ENCODE measurements around the gene ATXN2L.
"Not testable (repeated sequence)": the region's sequence is repeated elsewhere in the genome, so short reads cannot be mapped to it uniquely, and the experiment has no call there.

Gene ATXN2L

DNA sequence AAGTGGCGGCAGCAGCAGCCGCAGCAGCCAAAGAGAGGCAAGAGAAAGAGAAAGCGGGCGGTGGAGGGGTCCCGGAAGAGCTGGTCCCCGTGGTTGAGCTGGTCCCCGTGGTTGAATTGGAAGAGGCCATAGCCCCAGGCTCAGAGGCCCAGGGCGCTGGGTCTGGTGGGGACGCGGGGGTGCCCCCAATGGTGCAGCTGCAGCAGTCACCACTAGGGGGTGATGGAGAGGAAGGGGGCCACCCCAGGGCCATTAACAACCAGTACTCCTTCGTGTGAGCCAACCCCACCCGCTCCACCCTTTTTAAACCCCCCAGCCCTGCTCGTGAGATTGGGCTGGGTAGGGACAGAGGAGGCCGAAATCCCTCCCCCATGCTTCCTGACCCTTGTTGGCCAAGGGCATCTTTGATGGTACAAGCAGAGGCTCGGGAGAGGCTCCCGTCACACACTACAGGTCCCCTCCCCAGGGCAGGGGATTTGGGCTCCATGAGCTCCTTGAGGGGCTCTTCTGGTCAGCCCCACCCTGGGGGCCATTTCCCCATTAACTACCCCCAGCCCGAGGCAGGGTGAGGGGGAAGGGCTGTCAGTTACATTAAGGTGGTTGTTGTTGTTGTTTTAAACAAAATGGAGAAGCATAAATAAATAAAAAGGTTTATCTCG is 50.9 kb downstream of the ATXN2L start:
- DNase-seq, result no peak

DNA sequence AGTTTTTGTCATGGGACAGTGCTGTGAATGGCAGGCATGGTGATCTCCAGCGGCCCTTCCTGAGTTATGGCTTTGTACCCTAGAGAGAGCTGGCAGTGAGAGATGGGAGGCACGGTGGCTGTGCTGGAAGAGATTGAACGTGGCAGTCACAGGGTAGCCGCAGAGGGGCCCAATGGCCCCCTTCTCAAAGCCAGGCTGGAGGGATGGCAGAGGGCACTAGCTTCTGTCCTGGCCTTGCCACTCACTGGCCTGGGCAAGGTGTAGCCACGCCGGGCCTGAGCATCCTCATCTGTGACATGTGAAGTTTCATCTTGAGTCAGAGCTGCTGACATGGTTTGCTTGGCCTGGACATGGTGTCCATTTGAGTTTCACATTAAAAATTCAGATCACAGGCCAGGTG is 51.6 kb downstream of the ATXN2L start:
- no peak for DNase-seq

DNA sequence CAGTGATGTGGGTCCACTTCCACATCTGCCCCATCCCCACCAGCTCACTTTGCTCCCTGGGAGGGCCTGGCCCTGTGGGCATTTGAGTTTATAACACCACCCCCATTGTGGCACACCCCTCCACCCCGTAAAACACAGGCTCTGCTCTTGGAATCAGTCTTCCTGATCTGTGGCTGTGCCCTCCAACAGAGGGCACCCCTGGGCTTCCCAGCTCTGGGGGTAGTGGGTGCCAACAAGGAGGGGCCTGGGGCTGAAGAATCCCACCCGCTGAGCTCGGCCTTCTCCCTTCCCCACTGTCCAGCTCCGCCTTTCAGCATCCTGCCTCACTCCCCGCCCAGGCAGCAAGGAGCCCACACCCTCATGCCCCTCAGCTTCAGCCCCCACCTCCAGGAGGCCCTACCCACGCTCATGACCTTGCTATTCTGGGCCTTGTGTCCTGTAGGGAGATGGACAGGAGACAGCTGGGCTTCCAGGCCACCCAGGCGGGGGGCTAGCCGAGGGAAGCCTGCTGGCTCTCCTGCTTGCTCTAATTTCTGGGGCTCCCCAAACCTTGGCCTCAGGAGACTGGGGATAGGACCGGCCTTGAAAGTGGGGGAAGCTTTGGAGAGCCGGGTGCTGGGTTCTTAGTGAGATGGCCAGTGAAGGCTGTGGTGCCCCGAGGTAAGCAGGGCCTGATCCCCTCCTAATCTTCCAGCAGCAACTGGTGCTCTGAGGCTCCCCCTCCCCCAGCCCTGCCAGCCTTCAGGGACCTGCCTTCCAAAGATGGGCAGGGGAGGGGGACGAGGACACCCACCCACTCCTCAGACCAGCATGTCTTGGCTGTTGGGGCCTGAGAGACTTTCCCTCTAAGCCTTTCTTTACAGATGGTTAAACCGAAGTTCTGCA is 52.6 kb downstream of the ATXN2L start:
- DNase-seq, result no peak

GRCh38 chr16:28876019-28876659 is 53.3 kb downstream of the ATXN2L start:
- DNase-seq, result no peak

DNA sequence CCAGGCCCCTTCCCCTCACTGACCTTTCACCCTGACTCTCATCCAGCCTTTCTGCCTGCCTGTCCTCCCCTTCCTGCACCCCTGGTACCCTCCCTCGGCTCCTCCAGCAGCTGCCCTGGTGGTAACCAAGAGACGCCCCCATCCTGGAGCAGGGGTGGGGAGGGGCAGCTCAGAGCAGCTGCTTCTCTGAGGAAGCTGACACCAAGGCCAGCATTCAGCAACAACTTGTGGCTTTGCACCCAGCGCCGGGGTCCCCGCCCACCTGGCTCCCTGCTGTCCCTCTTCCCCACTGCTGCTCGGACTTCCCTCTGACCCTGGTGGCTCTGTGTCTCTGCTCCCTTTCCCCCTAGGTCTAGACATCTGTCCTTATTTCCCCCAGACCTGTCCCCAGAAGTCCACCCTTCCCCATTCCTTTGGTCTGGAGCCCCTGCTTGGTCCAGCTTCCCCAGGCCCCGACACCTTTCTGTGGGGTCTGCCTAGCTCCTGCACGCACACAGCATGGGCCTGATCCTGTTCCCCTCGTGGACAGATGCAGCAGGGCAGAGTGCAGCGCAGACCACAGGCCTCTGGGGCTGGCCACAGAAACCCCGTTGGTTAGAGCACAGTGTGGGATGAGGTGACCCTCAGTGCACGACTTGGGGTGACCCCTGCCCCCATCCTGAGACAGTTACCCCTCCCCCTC is 54.3 kb downstream of the ATXN2L start:
- DNase-seq, result no peak

GRCh38 chr16:28877655-28878000 is 54.8 kb downstream of the ATXN2L start:
- no peak for DNase-seq

DNA sequence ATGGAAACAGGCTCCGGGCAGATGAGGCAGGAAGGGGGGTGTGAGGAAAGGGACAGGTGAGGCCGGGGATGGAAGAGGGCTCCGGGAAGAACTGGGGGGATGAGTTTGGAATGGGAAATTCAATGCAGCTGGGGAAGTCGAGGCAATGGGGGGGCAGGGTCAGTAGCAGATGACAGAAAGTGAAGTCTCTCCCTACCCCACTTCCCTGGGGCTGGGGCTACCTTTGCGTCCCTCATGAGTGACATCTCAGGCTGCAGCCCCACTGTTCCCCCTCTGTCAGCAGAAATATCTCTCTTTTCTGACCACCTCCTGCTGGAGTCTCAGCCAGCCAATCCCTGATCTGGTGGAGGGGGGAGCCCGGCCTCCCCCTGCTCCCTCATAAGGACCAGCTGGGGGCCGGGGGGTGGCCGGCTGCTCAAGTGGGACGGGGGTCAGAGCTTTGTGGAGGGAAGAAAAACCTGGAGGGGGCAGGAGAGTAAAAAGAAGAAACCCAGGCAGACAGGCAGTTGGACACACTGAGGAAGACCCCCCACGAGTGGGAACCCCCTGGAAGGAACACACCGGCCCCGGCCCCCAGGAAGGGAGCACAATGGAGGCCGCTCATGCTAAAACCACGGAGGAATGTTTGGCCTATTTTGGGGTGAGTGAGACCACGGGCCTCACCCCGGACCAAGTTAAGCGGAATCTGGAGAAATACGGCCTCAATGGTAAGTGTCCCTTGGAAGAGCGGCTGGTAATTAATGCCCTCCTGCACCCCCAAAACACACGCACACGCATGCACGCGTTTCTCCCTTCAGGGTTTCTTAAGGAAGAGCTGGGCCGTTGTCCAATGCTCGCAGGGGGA is 55.5 kb downstream of the ATXN2L start, which contains the start of gene ATP2A1:
TSS of gene ATP2A1 (plus strand) at position 406 of the 844 bp plus-strand sequence. CDS start at position 590, 184 bp downstream.
- no peak for DNase-seq

- DNase-seq, result no peak
Measured at GRCh38 chr16:28879261-28879840, 56.6 kb downstream of the ATXN2L start.

- peak; percentile 44 for DNase-seq
Measured at GRCh38 chr16:28879841-28880588, 57.2 kb downstream of the ATXN2L start.

DNA sequence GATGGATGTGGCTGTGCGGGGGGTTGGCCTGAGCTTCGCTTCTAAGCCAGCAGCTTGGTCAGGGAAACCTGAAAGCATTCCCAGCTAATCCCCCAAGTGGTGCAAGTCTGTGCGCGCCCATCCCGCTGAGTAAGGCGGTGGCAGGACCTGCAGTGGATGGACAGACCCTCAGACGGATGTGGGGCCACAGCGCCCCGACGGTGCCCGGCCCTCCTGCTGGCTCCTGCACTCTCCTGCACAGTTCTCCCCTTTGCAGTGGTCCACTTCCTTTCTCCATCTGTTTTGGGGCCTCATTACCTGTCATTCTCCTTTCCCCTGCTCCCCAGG is 57.8 kb downstream of the ATXN2L start:
- no peak for DNase-seq

DNA sequence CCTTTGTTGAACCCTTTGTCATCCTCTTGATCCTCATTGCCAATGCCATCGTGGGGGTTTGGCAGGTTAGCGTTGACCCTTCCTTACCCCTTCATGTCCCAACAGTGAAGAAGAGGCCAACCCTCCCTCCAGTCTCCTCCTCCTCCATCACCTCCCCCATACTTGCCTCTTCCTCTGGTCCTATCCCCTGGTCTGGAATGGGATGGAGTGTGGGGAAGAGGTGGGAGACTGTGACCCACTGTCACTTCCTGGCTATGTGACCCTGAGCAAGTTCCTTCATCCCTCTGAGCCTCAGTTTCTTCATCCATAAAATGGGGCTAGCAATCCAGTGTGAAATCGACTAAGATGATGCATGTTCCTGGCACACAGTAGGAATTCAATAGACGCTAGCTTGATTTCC is 58.2 kb downstream of the ATXN2L start:
- no peak for DNase-seq

DNA sequence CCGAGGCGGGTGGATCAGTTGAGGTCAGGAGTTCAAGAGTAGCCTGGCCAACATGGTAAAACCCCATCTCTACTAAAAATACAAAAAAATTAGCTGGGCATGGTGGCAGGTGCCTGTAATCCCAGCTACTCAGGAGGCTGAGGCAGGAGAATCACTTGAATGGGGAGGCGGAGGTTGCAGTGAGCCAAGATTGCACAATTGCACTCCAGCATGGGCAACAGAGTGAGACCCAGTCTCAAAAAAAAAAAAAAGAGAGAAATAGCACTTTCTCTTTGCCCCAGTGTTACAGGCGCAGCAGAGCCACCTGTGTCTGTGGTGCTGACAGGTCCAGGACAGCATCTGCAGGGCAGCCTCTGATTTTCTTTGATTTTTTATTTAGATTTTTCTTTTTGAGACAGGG is 58.8 kb downstream of the ATXN2L start:
- DNase-seq, result not testable (repeated sequence)

DNA sequence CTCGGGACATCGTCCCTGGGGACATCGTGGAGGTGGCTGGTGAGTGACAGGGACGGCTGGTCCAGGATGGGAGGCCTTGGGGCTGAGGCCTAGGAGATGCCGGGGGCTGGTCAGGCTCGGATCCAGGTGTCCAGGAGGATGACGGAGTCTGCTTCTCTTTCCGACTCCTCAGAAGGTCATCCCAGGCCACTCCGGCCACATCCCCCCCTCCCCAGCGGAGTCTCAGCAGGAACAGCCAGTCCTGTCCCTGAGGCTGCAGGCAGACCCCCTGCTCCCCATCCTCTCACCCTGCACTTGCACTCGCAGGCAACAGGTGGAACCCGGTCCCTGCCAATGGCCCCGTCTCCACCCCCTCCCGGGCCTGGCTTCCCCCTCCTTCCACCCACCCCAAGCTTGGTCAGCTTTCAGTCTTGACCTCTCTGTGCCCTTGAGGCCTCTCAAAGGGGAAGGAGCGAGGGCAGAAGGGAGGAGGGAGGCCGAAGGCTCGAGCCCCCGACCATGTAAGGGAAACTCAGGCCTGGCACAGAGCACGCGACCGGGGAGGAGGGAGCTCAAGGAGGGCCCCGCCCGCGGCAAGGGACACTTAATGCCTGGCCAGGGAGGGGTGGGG is 59.9 kb downstream of the ATXN2L start:
- no peak for DNase-seq

GRCh38 chr16:28883221-28883996 is 60.6 kb downstream of the ATXN2L start:
- DNase-seq, result no peak

GRCh38 chr16:28884045-28884444 is 61.2 kb downstream of the ATXN2L start:
- no peak for DNase-seq

All from GF-D8 (cell line).